NCI-H748 treated with DMSO at 0.1 percent for 48 hours (cell line): ENCODE results near the gene TIE1.
"Not testable (repeated sequence)": the region's sequence is repeated elsewhere in the genome, so short reads cannot be mapped to it uniquely, and the experiment has no call there.

Experiments
- DNase-seq: peaks from one replicate; lab custom pipeline; 2025; lab: John Stamatoyannopoulos, UW

The TIE1 gene

DNA sequence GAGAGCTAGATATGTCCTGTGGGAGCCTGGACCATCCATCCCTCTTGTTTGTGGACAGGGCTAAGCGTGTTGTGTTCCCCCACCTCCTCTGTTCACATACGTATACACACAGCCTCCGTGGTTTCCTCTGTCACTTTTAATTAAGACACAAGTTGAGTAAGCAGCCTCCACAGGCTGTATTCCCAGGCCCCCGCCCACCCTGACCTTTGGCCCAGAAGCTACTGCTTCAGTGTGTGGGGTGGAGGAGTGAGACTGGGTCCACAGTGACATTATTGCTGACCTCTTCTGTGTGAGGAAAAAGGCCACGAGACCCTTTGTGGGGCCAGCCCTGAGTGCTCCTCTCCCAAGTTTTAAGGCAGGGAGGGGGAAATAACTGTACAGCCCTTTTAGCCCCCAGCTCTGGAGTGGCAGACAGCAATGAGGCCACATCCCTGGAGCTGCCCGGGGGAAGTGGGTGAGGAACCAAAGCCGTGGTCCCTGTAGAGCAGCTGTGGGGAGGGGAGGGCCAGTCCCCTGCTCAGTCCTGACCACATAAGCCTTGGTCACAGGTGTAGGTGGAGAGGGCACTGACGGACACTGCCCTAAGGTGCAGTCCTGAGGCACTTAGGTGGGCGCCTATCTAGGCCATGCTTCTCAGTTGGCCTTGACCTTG, 62.6 kb downstream of the TIE1 start:
- DNase-seq, result no peak

- no peak for DNase-seq
Measured at GRCh38 chr1:43363935-43364525, 63.2 kb downstream of the TIE1 start.

DNA sequence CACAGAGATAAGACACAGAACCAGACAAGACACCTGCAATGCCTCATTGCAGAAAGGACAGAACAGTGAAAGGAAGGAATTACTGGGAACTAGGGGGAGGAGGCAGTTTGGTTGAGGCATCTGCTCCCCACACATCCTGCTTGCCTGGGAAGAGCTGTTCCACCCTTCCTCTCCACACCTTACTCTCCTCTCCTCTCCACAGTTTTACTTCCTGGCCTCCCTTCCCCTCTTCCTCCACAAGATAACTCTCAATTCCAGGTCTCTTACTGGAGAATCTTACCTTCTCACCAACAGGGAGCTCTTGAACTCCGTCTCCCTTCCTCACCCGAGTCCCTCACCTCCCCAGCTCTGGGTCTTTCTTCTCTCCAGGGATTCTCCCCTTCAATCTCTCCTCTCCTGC, 64.9 kb downstream of the TIE1 start:
- no peak for DNase-seq

GRCh38 chr1:43366179-43366578, 65.4 kb downstream of the TIE1 start:
- no peak for DNase-seq

- DNase-seq, result no peak
Measured at GRCh38 chr1:43366601-43367025, 65.8 kb downstream of the TIE1 start.

DNA sequence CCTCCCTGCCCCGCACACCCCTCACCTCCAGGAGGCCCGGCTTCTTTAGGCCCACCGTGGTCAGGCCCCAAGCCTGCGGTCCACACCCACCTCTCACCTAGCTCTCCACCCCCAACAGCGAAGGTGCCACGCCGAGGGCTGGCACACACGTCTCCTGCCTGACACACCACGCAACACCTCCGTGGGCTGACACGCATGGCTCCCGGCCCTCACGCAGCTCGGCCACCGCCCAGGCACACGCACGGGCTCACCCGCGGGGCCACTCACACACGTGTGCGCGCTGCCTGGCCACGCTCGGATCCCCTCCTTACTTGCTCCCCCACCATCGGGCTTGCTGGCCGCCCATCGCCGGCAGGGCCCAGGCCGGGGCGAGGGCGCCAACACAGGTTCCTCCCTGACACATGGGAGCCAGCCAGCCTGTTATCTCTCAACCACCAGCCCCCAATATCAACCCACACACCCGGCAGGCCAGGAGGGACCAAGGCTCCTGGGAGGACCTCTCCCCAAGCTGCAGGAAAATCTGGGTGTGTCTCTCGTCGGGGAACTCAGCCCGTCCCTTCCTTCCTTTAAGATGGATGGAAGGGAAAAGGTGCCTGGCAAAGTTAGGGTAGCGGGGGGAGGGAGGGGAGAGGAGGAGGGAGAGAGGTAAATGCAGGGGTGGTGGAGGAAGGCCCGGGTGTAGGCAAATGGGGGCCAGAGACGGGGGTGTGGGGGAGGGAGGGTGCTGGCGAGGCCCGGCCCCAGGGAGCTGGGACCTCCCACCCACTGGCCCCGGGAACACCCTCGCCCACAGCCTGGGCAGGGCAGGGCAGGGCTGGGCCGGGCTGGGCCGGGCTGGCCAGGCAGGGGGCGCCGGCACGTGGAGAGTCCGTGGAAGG, 66.5 kb downstream of the TIE1 start:
- DNase-seq, result peak; percentile 85

- peak; percentile 99 for DNase-seq
Measured at GRCh38 chr1:43367904-43368645, 67.3 kb downstream of the TIE1 start, which contains the start of gene ELOVL1. Gene ELOVL1, minus strand, starts transcription at chr1:43368011. Its CDS starts 2,402 bp downstream, at chr1:43365609.

- DNase-seq, result no peak
Measured at GRCh38 chr1:43368646-43369020, 67.9 kb downstream of the TIE1 start.

- DNase-seq, result not testable (repeated sequence)
Measured at GRCh38 chr1:43369779-43370178, 69.0 kb downstream of the TIE1 start.

DNA sequence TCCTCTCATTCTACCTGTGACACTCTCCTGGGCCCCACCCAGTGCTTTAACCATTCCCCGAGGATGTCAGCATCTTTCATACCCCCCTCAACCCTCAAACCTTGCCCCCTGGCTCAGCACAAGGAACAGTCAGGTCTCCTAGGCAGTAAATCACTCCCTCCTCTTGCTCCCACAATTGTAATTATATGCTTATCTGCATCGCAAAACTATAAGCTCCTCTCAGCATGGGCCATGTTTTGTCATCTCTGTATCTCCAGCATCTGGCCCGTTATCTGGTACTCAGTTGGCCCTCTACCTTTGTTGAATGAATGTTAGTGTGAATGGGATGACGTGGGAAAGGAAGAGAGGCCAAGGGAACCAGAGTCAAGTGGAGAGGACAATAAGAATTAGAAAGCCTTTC, 69.8 kb downstream of the TIE1 start:
- no peak for DNase-seq

DNA sequence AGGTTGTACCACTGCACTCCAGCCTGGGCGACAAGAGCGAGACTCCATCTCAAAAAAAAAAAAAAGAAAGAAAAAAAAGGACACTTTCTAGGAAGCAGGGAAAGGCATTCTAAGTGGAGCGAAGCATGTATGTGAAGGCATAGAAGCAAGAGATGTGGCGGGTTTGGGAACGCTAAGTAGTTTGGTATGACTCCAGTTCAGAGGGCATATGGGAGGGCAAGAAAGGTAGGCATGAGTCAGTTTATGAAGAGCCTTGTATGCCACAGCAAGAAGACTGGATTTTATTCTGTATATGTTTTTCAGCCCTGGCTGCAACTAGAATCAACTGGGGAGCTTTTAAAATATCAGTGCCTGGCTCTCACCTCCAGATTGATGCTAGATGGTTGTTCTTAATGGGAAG, 71.4 kb downstream of the TIE1 start:
- DNase-seq, result no peak
